Testis (tissue), 3 donors: Measurements from ENCODE around the gene RAB40B. TPM values are rescaled to one million over a fixed set of nuclear protein-coding genes. Genes with fewer than 3 reads are reported as not detected.

Experiments
- DNase-seq: peaks from one replicate; pipeline ENCODE4 v3.0.0-alpha.2; 2019
- H3K27ac ChIP-seq, 2 donors: fragments of 200-600 bp; sonication (generic); one replicate each; pipeline ENCODE4 v1.5.1; 2019
- H3K27me3 ChIP-seq: fragments of 200-600 bp; sonication (generic); one replicate; pipeline ENCODE4 v1.5.1; 2019
- H3K36me3 ChIP-seq: fragments of 200-600 bp; sonication (generic); one replicate; pipeline ENCODE4 v1.5.1; 2017; ENCODE audit warnings: low read depth; ENCODE audit errors: missing control alignments
- H3K4me1 ChIP-seq: fragments of 200-600 bp; sonication (generic); one replicate; pipeline ENCODE4 v1.5.1; 2019
- H3K4me3 ChIP-seq, 2 donors: fragments of 200-600 bp; sonication (generic); one replicate each; pipeline ENCODE4 v1.5.1; 2017 to 2019
- H3K9me3 ChIP-seq: fragments of 200-600 bp; sonication (generic); one replicate; pipeline ENCODE4 v1.5.1; 2017
- CTCF ChIP-seq, 3 experiments: fragments of 450-650 bp in 2 of 3; fragments of 200-600 bp in 1 of 3; sonication (generic) in 1 of 3; IDR thresholded peaks; one replicate each; pipeline ENCODE4 v1.5.1; 2016 to 2019; ENCODE audit warnings: antibody characterized with exemption in 3 of 3, mild to moderate bottlenecking in 2 of 3, moderate library complexity in 1 of 3
- POLR2A ChIP-seq: fragments of 450-650 bp; IDR thresholded peaks from one replicate; pipeline ENCODE4 v1.6.1; 2017; ENCODE audit warnings: antibody characterized with exemption, mild to moderate bottlenecking, moderate library complexity
- WGBS, 2 donors: methylation state at CpG; one replicate each; pipeline ENCODE4 v1.1.5; 2018; 5-methylcytosine and 5-hydroxymethylcytosine counted together
- intact Hi-C: fragments of 100-400 bp; cut with DNase I; formaldehyde crosslinking; loops from one replicate; pipeline ENCODE4 v1.15.1; 2023; ENCODE audit warnings: low total_unique reads
- microRNA-seq, 2 donors: library from miRNA; unstranded; fragments of <30 nt; microRNA quantifications; one replicate each; pipeline ENCODE4, GENCODE V29; 2016; ENCODE audit warnings: borderline number of aligned reads in 2 of 2, borderline replicate concordance in 1 of 2
- polyA plus RNA-seq: library from polyadenylated mRNA; stranded (reverse); fragments of 350-450 nt; fragmentation: Illumina TruSeq; extraction: RNeasy Lipid Tissue Mini Kit (QIAGEN cat#74804); gene quantifications from one replicate; pipeline ENCODE4 v1.2.3, GENCODE V29; 2014; ENCODE audit warnings: low read depth, low replicate concordance; ENCODE audit not compliant: insufficient read depth
- small RNA-seq, 2 donors: library from RNA; depleted of rRNA; stranded (forward); fragments of <200 nt; gene quantifications; one replicate each; pipeline ENCODE3, GENCODE V24; 2016
- total RNA-seq, 2 donors: library from RNA; depleted of rRNA; stranded (reverse); fragments of >200 nt; gene quantifications; one replicate each; pipeline ENCODE4 v1.2.3, GENCODE V29; 2016

RAB40B gene
- total and polyA plus RNA-seq, 3 donors from 2014 or later, result 9.4 to 16.4 (median 13.5) TPM

GRCh38 chr17:82611140-82612058, 87.1 kb downstream of the RAB40B start:
- WGBS, 2 donors, result 73 to 78% methylated on average over 21 of the region's 21 CpGs

GRCh38 chr17:82609655-82610054, 88.8 kb downstream of the RAB40B start:
- H3K27ac ChIP-seq, result no peak overlapping the region
- no peaks in the 10 kb centered on the region for H3K4me1 ChIP-seq
- TF ChIP-seq CTCF (IDR thresholded peaks at IDR 0.05) (no peak), POLR2A (no peak)
- intact Hi-C loops, result no loop called here
- no peaks in the 10 kb centered on the region for H3K36me3 ChIP-seq
- no peak overlapping the region for H3K4me3 ChIP-seq
- WGBS, 2 donors, result 91 to 95% methylated on average over 4 of the region's 4 CpGs
- H3K9me3 ChIP-seq, result no peaks in the 10 kb centered on the region
- no peak for DNase-seq
- no peaks in the 10 kb centered on the region for H3K27me3 ChIP-seq

More at GRCh38 chr17:82611140-82612058, 87.1 kb downstream of the RAB40B start:
- intact Hi-C loops, result no loop called here
- no peak for DNase-seq
- Histone ChIP-seq H3K36me3 (no peaks in the 10 kb centered on the region), H3K27me3 (no peaks in the 10 kb centered on the region), H3K4me1 (no peaks in the 10 kb centered on the region), H3K9me3 (no peaks in the 10 kb centered on the region), H3K4me3 (no peak overlapping the region), H3K27ac (no peak overlapping the region)
- TF ChIP-seq POLR2A, result no peak
- no peak for TF ChIP-seq CTCF (IDR thresholded peaks at IDR 0.05)

- H3K4me1 ChIP-seq, result no peaks in the 10 kb centered on the region
- DNase-seq, result no peak
- no peak overlapping the region for H3K4me3 ChIP-seq
- WGBS, 2 donors, result 56 to 69% methylated on average over 5 of the region's 5 CpGs
- no peaks in the 10 kb centered on the region for H3K9me3 ChIP-seq
- H3K27ac ChIP-seq, result no peak overlapping the region
- intact Hi-C loops, result no loop called here
- no peaks in the 10 kb centered on the region for H3K36me3 ChIP-seq
- TF ChIP-seq POLR2A, result no peak
- no peak for TF ChIP-seq CTCF (IDR thresholded peaks at IDR 0.05)
- H3K27me3 ChIP-seq, result no peaks in the 10 kb centered on the region
Measured at GRCh38 chr17:82608816-82609215, 89.7 kb downstream of the RAB40B start.

GRCh38 chr17:82605939-82606600, 92.4 kb downstream of the RAB40B start:
- no peak for DNase-seq
- H3K36me3 ChIP-seq, result no peaks in the 10 kb centered on the region
- 68 to 84% methylated on average over 16 of the region's 16 CpGs for WGBS, 2 donors

More at GRCh38 chr17:82605939-82606600, 92.4 kb downstream of the RAB40B start:
- no peak overlapping the region for H3K4me3 ChIP-seq
- no peaks in the 10 kb centered on the region for H3K27me3 ChIP-seq
- intact Hi-C loops, result no loop called here
- TF ChIP-seq POLR2A (no peak), CTCF (IDR thresholded peaks at IDR 0.05) (no peak)
- H3K27ac ChIP-seq, result no peak overlapping the region
- no peaks in the 10 kb centered on the region for H3K9me3 ChIP-seq
- H3K4me1 ChIP-seq, result no peaks in the 10 kb centered on the region

Small RNAs within 50 kb of the gene (microRNA-seq; reads per million reads assigned to microRNA genes)
- gene MIR4525, result 3.5 to 4.8 reads per million in 2 donors

Small RNAs within 50 kb of the gene (small RNA-seq; reads per million reads assigned to genes)
- gene MIR4525, result 0 reads per million in 2 donors

Other genes starting within 250 kb of the RAB40B start
- 10 to 100 TPM; 61.1 to 88.2 TPM for gene CYBC1, start 247.9 kb downstream of the RAB40B start, total RNA-seq
- 46.3 TPM for gene CYBC1, start 247.9 kb downstream of the RAB40B start, polyA plus RNA-seq
- gene NARF, start 240.0 kb downstream of the RAB40B start, total RNA-seq, result 100 to 1,000 TPM; 115 to 130 TPM
- 161 TPM for gene NARF, start 240.0 kb downstream of the RAB40B start, polyA plus RNA-seq
- 10 to 100 TPM; 94.3 to 95.1 TPM for gene FOXK2, start 179.0 kb downstream of the RAB40B start, total RNA-seq
- 85.8 TPM for gene FOXK2, start 179.0 kb downstream of the RAB40B start, polyA plus RNA-seq
- gene WDR45B, start 50.3 kb downstream of the RAB40B start, total RNA-seq, result 100 to 1,000 TPM; 163 to 165 TPM
- gene WDR45B, start 50.3 kb downstream of the RAB40B start, polyA plus RNA-seq, result 142 TPM
- 10 to 100 TPM; 26.9 to 29.3 TPM for gene FN3KRP, start 18.0 kb upstream of the RAB40B start, total RNA-seq
- gene FN3KRP, start 18.0 kb upstream of the RAB40B start, polyA plus RNA-seq, result 30.2 TPM
- gene FN3K, start 36.9 kb upstream of the RAB40B start, total RNA-seq, result 10 to 100 TPM; 29.7 to 31.7 TPM
- gene FN3K, start 36.9 kb upstream of the RAB40B start, polyA plus RNA-seq, result 12.4 TPM
- gene TBCD, start 53.4 kb upstream of the RAB40B start, total RNA-seq, result 100 to 1,000 TPM; 115 to 128 TPM
- 81.2 TPM for gene TBCD, start 53.4 kb upstream of the RAB40B start, polyA plus RNA-seq
- under 1 TPM; 0.50 to 0.63 TPM for gene ZNF750, start 141.3 kb upstream of the RAB40B start, total RNA-seq
- 0.21 TPM for gene ZNF750, start 141.3 kb upstream of the RAB40B start, polyA plus RNA-seq